Activated CD4-positive, alpha-beta T cell treated with anti-CD3 and anti-CD28 coated beads, Interleukin-2, amount 50 U/mL, for 48 hours (primary cell): ENCODE results near the gene AAMDC.
"Not testable (repeated sequence)": the region's sequence is repeated elsewhere in the genome, so short reads cannot be mapped to it uniquely, and the experiment has no call there.

Experiments
- DNase-seq, 2 experiments: peaks; one replicate each; pipeline ENCODE4 v3.0.0-alpha.2; 2020

Gene AAMDC

DNA sequence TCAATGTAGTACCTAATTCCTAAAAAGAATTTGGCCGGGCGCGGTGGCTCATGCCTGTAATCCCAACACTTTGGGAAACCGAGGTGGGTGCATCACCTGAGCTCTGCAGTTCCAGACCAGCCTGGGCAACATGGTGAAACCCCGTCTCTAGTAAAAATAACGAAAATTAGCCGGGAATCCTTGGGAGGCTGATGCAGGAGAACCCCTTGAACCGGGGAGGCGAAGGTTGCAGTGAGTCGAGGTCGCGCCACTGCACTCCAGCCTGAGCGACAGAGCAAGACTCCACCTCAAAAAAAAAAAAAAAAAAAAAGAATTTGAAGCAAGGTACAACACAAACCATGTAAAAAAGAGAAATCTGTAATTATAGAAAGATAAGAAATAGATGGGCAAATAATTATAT lies 1.2 kb downstream of the AAMDC start:
- not testable (repeated sequence) for DNase-seq

DNA sequence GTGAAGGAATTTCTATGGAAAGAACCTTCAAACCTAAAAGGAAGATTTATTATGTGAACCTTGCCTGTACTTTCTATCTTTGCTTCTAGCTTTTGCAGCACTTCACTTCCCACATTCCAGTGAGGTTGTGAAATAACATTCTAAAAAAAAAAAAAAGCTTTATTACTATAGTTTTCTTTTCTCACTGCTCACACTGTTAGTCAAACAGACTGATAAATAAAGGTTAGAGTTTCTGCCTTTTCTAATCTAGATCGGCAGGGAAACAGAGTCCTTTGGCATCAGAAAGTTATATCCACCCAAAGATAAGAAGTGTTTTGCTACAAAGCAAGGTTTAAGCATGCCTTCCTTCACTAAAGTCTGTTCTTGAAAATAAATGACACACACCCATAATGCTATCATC lies 2.8 kb downstream of the AAMDC start:
- no peak for DNase-seq

DNA sequence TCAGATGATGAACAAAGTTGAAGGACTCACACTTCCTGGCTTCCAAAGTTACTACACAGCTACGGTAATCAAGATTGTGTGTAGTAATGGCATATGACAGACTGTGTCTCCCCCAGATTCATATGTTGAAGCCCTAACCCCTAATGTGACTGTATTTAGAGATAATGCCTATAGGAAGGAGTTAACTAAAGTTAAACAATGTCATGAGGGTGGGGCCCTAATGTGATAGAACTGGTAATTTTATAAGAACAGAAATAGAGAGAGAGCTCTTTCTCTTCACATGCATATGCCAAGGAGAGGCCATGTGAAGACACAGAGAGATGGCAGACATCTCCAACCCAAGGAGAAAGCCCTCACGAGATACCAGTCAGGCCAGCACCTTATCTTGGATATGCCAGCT lies 8.0 kb downstream of the AAMDC start:
- no peak for DNase-seq

DNA sequence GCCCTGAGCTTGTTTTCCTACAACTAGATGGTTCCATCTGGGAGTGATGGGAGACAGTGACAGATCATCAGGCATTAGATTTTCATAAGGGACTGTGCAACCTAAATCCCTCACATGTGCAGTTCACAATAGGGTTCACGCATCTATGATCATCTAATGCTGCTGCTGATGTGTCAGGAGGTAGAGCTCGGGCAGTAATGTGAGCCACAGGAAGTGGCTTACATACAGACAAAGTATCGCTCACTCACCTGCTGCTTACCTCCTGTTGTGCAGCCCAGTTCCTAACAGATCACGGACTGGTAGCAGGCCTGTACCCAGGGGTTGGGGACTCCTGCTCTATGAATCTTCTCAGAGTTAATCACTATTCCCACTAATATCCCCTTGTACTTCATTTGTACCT lies 12.4 kb downstream of the AAMDC start:
- no peak for DNase-seq

DNA sequence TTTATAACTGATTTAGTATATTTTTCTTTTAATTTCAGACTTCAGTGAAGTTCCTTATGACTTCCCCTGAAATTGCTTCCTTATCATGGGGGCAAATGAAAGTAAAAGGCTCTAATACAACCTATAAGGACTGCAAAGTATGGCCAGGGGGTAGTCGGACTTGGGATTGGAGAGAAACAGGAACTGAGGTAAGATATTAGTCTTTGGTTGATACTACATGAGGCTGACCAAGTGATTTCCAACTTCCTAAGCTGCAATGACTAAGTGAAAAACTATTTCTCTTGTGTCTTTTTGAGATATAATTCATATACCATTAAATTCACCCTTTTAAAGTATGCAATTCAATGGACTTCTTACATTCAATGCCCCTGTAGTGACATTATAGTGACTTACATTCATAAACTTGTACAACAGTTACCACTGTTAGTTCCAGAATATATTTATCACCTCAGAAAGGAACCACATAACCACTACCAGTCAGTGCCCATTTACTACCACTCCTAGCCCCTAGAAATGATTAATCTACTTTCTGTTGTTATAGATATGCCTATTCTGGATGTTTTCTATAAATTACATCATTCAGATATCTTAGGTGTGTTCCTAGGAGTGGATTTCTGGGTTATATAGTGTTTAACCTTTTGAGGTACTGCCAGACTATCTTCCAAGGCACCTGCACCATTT lies 21.6 kb downstream of the AAMDC start:
- DNase-seq, result no peak

DNA sequence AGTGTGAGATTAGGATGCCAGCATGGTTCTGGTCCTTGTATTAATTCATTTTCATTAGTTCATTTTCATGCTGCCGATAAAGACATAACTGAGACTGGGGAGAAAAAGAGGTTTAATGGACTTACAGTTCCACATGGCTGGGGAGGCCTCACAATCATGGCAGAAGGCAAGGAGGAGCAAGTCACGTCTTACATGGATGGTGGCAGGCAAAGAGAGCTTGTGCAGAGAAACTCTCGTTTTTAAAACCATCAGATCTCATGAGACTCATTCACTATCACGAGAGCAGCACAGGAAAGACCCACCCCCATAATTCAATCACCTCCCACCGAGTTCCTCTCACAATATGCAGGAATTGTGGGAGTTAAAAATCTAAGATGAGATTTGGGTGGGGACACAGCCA lies 22.8 kb downstream of the AAMDC start:
- not testable (repeated sequence) for DNase-seq

DNA sequence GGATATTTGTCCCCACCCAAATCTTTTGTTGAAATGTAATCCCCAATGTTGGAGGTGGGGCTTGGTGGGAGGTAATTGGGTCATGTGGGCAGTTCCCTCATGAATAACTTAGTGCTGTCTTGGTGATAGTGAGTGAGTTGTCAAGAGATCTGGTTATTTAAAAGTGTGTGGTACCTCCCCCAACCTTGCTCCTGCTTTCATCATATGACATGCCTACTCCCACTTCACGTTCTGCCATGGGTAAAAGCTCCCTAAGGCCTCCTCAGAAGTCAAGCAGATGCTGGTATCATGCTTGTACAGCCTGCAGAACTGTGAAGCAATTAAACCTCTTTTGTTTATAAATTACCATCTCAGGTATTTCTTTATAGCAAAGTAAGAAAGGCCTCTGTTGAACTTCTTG lies 30.6 kb downstream of the AAMDC start:
- no peak for DNase-seq

DNA sequence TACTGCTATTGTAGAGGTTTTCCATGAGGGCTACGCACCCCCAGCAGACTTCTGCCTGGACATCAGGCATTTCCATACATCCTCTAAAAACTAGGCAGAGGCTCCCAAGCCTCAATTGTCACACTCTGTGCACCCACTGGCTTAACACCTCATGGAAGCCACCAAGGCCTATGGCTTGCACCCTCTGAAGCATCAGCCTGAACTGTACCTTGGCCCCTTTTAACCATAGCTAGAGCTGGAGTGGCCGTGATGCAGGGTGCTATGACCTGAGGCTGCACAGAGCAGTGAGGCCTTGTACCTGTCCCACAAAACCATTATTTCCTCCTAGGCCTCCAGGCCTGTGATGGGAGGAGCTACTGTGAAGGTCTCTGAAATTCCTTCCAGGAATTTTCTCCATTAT lies 33.9 kb downstream of the AAMDC start:
- DNase-seq, result no peak

DNA sequence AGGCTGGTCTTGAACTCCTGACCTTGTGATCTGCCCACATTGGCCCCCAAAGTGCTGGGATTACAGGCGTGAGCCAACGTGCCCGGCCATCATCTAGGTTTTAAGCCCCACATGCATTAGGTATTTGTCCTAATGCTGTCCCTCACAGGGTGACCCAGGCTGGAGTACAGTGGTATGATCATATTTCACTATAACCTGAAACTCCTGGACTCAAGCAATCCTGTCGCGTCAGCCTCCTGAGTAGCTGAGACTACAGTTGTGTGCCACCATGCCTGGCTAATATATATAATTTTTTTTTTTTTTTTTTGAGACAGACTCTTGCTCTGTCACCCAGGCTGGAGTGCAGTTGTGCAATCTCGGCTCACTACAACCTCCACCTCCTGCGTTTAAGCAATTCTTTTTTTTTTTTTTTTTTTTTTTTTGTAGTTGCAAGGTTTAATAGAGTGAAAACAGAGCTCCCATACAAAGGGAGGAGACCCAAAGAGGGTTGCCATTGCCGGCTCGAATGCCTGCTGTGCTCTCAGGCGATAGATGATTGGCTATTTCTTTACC lies 37.0 kb downstream of the AAMDC start:
- DNase-seq, result not testable (repeated sequence)

DNA sequence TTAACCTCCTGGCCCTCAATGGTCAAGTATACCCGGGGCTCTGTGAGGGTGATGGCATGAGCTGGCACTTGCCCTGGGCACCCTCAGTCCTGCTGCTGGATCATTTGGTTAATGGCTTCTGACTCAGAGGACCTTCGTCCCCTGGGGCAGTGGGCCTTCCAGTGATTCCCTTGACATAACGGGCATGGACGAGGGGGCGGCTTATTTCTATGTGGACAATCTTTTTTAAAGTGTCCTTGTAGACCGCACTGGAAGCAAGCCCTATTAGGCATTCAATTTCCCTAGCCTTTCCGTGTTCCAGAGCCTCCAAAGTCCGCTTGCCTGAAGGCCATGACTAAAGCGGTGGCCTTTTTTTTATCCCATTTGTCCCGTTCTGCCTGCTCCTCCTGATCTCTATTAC lies 40.5 kb downstream of the AAMDC start:
- not testable (repeated sequence) for DNase-seq

DNA sequence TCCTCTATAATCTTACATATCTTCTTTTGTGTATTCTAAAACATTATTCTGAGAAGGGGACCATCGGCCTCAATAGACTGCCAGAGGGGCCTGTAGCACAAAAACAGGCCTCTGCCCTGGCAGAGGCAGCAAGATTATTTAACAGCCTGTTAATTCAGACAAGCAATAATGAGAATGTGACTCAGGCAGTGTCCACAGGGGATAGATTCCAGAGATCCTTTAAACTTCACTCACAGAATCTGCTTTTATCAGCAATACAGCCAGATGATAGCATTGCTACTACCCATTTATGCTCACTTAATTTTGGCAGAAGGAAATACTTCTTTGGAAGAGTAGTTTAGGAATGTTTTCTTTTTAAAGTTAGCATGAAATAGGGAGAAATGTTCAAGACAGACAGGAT lies 44.9 kb downstream of the AAMDC start:
- no peak for DNase-seq

DNA sequence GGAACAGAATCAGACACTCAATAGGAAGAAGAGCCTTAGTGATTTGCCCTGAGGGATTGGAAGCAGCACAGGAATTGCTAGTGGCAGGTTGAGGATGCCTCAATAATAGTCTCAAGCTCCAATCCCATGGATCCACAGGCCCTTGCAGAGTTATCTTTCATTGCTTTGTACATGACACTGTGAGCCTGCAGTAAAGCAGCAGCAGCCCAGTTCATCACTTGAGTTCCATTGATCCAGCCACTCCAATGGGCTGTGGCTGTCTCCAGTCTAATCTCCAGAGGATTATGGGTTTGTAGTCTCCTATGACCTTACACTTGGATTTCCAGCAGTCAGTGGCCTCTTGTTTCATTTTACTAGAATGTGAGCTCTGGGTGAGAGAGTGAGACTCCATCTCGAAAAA lies 45.4 kb downstream of the AAMDC start:
- DNase-seq, result no peak

DNA sequence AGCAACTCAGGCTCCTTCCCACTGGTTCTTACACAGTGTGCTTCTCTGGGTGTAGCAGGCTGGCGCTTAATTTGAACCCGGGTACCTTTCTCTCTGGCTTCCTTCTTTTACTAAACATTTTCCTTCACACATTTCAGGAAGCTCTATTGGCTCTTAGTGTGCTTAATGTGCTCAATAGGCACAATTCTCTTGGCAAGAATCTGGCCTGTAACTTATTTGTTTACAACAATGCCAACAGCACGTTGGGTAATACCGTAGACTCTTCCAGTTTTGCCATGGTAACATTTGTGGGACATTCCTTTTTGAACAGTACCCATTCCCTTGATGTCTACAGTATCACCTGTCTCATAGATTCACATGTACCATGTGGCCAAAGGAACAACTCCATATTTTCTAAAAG lies 47.8 kb downstream of the AAMDC start:
- no peak for DNase-seq

DNA sequence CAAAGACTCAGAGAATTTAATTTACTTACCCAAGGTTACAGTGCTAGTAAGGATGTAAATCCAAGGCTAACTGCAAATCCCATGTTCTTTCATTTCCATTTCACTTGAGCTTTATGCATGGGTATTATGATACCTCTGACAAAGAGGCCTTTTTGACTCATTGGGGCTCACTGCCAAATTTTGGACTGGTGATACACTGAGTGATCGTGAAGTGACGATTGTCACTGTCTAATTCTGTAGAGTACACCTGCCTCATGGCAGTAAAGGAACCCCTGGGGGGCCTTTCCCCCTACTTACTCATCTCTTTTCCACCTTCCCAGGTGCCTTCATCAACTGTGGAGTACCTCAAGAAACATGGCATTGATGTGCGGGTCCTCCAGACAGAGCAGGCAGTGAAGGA lies 50.9 kb downstream of the AAMDC start:
- DNase-seq, result no peak

DNA sequence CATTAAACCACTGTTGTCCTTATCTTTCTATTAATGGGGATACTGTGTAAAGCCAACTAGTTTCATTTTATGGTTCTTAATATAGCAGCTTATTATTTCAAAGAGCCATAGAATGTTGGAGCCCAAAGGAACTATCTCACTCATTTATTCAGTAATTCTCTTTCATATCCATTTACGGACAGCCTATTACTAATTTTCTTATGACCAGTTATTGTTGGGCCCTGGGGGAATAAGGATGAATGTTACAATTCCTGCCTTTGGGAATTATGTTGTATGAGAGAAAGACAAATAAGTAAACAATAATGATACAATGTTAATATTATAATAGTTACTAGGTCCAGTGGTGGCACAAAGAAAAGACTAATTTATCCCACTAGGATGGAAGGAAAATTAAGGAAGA lies 52.4 kb downstream of the AAMDC start:
- no peak for DNase-seq

DNA sequence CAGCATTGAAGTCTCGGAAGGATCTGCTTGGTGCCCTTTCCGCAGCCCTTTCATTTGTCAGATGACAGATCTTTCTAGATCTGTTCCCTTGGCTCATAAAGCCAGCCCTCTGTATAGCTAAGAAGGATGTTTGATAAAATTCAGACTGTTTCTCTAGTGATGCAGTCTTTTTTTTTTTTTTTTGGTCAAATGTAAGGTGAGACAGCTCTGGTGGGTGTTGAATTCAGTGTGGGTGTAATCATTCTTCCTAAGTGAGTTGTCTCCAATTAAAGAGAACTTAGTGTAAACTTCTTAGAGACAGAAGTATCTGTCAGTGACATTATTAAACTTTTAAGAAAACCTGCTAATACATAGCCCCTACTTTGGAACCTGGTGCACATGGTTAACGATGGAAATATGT lies 53.3 kb downstream of the AAMDC start:
- no peak for DNase-seq

DNA sequence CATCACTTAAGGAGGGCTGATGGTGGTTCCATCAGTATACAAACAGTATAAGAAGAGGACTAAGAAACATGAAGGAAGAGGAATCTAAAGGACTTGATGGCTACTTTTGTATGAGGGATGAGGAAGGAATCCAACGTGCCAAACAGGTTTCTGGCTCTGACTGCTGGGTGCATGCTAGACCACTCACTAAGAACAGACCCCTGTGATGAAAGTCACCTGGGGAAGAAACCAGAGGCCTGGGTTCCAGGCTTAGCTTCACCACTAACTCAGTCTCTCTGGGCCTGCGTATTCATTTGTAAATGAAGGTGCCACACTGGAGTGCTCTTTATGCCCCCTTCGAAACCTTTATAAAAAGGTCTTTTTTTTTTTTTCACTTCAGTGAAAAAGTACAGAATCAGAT lies 55.1 kb downstream of the AAMDC start:
- DNase-seq, result no peak

DNA sequence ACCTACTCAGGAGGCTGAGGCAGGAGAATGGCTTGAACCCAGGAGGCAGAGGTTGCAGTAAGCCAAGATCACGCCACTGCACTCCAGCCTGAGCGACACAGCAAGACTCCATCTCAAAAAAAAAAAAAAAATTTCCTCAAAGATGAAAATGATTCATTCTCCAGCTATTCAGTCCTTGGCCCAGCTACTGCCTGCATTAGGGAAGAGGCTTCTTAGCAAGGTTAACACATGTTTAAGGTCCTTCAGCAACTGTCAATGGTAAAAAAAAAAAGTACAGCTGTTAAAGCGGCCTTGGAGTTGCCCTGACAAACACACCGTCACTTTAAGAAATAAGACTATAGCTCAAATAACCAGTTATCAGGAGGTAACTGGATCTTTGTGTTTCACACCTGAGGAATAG lies 57.3 kb downstream of the AAMDC start:
- DNase-seq, result not testable (repeated sequence)

DNA sequence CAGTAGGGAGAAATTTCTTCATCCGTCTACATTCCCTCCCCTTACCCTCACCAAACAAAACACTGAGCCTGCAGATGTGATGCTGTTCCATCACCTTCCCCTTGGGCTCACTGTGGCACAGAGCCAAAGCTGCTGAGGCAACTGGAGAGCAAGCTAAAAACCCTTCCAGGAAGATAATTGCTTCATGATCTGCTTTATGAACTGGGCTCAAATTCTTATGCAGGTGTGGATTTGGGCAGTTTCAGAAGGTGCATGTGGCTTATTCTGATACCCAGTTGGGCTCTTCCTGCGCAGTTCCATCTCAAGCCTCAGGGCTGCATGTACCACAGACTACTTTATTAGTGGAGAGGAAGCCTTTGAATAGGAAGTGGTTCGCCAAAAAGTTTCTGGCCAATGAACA lies 58.3 kb downstream of the AAMDC start:
- no peak for DNase-seq

DNA sequence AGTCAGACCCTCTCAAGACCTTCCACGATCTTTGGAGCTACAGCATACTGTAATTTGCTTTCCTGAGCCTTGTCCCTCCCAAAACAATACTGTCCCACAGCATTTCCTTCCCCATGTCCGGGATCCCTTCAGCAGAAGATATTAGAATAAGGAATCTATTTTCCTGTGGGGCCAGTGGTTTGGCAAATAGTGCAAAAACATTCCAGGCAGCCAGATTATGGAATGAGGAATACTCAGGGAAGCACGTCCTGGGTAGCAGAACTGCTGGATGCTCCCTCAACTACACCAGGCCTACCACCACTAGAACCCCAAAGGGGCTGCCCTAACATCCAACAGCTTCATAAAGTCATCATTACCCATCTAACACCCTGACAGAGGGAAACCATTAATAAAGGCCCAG lies 61.5 kb downstream of the AAMDC start:
- DNase-seq, result no peak

DNA sequence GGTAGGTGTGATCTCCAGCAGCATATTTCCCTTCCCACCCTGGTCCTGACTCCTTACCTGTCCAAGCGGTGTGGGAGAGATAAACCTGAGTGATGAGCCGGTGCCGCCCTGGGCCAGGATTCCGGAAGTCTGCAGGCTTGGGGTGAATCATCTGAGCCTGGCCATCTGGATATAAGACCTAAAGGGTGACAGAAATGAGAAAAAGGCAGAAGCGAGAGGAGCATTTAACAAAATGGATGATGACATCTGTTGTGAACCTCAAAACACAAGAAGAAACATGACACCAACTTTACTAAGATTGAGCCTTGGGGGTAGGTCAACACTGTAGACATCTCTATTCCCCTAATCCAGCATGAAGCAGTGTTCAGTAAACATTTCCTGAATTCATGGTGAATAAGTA lies 62.8 kb downstream of the AAMDC start:
- no peak for DNase-seq

DNA sequence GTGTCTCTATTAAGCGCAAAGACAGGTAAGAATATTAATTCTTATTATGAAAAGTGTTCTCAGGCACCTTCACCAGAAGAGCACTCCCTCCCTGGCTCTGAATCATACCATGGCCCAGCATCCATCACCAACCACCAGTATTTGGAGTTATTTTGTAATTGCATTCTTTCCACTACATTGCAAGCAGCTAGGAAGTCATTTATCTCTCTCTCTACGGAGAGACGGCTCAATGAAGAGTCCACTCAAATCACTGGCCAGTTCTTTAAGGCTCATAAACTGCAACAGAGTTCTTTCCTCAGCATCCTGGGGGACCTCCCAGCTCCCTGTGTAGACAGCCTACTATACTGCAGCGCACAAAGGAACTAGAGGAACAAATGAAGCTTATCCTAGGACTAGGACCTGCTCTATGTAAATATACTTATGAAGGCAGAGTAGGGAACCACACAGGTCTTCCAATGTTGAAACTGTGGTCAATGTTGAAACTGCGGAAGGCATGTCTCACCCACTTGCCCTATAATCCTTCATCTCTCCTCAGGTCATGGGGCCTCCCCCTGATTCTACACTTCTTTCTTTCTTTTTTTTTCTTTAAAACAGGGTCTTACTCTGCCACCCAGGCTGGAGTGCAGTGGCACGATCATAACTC lies 63.4 kb downstream of the AAMDC start:
- DNase-seq, result no peak

DNA sequence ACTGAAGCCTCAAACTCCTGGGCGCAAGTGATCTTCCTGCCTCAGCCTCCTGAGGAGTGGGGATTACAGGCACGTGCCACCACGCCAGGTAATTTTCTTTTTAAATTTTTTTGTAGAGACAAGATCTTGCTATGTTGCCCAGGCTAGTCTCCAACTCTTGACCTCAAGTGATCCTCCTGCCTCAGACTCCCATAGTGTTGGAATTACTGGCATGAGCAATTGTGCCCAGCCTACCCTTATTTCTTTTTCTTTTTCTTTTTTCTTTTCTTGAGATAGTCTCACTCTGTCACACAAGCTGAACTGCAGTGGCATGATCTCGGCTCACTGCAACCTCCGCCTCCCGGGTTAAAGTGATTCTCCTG lies 63.9 kb downstream of the AAMDC start:
- DNase-seq, result no peak

DNA sequence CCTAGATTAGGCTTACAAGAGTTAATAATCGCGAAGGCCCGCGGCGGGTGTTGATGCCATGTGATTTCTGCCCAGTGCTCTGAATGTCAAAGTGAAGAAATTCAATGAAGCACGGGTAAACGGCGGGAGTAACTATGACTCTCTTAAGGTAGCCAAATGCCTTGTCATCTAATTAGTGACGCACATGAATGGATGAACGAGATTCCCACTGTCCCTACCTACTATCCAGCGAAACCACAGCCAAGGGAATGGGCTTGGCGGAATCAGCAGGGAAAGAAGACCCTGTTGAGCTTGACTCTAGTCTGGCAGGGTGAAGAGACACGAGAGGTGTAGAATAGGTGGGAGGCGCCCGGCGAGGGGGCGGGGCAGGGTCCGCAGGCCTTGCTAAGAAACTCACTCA lies 65.5 kb downstream of the AAMDC start:
- DNase-seq, result no peak

DNA sequence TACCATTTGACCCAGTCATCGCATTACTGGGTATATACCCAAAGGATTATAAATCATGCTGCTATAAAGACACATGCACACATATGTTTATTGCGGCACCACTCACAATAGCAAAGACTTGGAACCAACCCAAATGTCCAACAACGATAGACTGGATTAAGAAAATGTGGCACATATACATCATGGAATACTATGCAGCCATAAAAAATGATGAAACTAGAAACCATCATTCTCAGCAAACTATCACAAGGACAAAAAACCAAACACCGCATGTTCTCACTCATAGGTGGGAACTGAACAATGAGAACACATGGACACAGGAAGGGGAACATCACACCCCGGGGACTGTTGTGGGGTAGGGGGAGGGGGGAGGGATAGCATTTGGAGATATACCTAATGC lies 68.1 kb downstream of the AAMDC start:
- DNase-seq, result not testable (repeated sequence)
